NB4 (cell line): Measurements from ENCODE around the gene SWT1.

ENCODE experiments used
- DNase-seq: peaks from one replicate; pipeline ENCODE4 v3.0.0; 2010; ENCODE audit warnings: low read depth
- H3K4me3 ChIP-seq: one replicate; pipeline ENCODE4 v1.5.1; 2011; ENCODE audit warnings: mild to moderate bottlenecking, low read depth, low read length, moderate library complexity
- MYC ChIP-seq: IDR thresholded peaks from 2 replicates; pipeline ENCODE4 v1.6.1; 2011; ENCODE audit warnings: low read depth, low read length
- POLR2A ChIP-seq: IDR thresholded peaks from 2 replicates; pipeline ENCODE4 v1.6.1; 2011; ENCODE audit warnings: mild to moderate bottlenecking; ENCODE audit not compliant: insufficient read length; ENCODE audit errors: extremely low read depth
- TF ChIP-seq, protein P1 (sequence below): IDR thresholded peaks from one replicate; pipeline ENCODE4 v1.5.1; 2012; ENCODE audit warnings: low read depth, low read length
- TF ChIP-seq, protein P2 (sequence below): IDR thresholded peaks from 2 replicates; pipeline ENCODE4 v1.6.1; 2011; ENCODE audit warnings: low read depth, low read length

The SWT1 gene

DNA sequence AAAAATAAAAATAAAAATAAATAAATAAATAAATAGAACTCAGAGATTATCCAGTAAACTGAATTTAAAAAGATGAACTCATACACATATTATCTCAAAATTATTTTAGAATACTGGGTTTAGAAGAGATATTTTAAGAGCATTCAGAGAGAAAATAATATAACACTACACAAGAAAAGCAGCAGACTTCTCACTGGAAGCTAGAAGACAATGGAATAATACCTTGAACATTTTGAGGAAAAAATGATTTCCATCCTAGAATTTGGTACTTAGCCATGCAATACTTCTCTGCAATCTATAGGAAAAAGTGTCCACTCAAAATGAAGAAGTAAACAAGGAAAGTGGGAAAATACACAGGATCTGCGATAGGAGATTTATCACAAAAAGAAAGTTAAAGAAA is 24.4 kb upstream of the SWT1 start:
- TF ChIP-seq MYC (no peak), POLR2A (no peak)
- TF ChIP-seq, protein P1, sequence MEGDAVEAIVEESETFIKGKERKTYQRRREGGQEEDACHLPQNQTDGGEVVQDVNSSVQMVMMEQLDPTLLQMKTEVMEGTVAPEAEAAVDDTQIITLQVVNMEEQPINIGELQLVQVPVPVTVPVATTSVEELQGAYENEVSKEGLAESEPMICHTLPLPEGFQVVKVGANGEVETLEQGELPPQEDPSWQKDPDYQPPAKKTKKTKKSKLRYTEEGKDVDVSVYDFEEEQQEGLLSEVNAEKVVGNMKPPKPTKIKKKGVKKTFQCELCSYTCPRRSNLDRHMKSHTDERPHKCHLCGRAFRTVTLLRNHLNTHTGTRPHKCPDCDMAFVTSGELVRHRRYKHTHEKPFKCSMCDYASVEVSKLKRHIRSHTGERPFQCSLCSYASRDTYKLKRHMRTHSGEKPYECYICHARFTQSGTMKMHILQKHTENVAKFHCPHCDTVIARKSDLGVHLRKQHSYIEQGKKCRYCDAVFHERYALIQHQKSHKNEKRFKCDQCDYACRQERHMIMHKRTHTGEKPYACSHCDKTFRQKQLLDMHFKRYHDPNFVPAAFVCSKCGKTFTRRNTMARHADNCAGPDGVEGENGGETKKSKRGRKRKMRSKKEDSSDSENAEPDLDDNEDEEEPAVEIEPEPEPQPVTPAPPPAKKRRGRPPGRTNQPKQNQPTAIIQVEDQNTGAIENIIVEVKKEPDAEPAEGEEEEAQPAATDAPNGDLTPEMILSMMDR: no peak
- TF ChIP-seq, protein P2, sequence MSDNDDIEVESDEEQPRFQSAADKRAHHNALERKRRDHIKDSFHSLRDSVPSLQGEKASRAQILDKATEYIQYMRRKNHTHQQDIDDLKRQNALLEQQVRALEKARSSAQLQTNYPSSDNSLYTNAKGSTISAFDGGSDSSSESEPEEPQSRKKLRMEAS: no peak
- no peak for DNase-seq
- no peak overlapping the region for H3K4me3 ChIP-seq

DNA sequence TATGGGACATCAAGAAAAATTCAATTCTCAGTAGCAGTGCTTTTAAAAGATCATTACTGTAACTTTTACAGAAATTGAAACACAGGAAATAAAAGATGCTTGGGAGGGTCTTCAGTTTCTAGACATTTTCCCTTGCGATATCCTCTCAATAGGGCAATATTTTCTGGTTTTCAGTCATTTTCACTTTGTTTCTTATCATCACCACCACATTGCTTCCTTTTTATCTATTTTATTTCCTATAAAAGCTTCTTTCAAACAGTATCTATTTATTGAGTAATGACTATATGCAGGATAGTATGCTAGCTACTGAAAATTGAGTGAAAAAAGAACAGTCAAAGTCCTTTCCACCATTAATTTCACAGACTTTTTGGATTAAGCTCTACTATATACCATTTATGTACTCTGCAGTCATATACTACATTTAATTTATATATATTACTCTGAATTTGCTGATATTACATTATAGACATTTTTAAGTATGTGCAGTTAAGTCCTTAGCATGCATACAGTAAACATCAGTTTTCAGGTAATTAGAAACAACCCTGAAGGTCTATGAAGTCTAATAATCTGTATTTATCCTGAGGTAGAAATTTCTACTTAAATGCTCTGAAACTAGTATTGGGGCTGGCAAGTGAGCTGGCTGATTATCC is 18.9 kb upstream of the SWT1 start:
- H3K4me3 ChIP-seq: no peak overlapping the region
- no peak for DNase-seq
- TF ChIP-seq, protein P2: no peak
- TF ChIP-seq, protein P1: no peak
- TF ChIP-seq POLR2A (no peak), MYC (no peak)

DNA sequence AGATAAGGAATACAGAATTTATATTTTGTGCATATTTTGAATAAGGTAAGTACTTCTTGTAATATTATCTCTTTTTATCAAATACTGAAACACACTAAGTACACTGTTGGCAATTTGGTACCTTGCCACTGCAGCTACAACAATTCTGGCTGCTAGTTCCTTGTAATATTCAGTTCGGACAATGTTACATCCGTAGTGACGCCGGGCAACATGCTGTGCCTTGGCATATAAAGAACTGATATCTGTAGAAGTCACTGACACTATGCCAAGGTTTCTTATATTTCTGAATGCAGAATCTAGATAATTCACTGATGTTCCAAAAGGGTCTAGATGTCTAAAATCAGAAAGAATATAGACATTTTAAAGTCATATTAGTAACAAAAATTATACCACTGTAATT is 17.7 kb upstream of the SWT1 start:
- TF ChIP-seq, protein P2: no peak
- TF ChIP-seq MYC (no peak), POLR2A (no peak)
- TF ChIP-seq, protein P1: no peak
- DNase-seq: no peak
- H3K4me3 ChIP-seq: no peak overlapping the region

DNA sequence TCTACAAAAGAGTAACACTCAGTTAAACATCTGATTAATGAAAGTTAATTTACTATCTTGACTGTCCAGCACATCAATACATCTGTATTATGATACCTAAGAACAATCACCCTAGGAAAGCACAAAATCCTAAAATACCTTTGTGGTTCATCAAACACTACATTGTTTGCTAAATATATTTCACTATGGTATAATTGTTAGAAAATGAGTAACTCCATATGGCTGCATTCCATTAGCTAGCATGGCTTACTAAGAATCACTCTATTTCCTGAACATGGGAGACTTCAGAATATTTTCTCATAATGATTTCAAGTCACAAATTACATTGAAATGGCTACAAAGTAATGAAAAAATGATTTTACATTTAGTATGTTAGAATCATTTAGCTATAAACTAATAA is 12.7 kb upstream of the SWT1 start:
- no peak for DNase-seq
- TF ChIP-seq POLR2A (no peak), MYC (no peak)
- TF ChIP-seq, protein P2: no peak
- TF ChIP-seq, protein P1: no peak

DNA sequence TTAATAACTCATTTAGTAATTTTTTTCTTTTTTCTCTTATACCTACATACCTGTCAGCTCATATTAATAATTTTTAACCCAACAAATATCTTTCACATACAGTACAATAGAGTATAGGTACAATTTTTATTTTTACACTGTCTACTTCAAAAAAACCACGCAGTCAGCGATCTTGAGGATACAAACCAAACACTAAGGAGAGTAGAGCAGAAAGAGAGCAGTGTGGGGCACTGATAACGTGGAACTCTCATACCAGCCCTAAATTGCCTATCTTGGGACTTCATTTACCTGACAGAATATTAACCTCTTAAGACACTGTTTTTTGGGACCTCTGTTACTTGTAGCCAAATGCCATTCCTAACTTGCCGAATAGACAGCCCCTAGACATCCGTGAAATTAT is 5.8 kb upstream of the SWT1 start:
- DNase-seq: no peak
- TF ChIP-seq MYC (no peak), POLR2A (no peak)
- TF ChIP-seq, protein P1: no peak
- TF ChIP-seq, protein P2: no peak

More for the DNA sequence above, 12.7 kb upstream of the SWT1 start:
- no peak overlapping the region for H3K4me3 ChIP-seq

More for the DNA sequence above, 5.8 kb upstream of the SWT1 start:
- H3K4me3 ChIP-seq: no peak overlapping the region
